DOHH2 (cell line): ENCODE measurements around the gene PMPCA.

Experiments
- EZH2phosphoT487 ChIP-seq: fragments of 200-600 bp; sonication (generic); IDR thresholded peaks from 2 replicates; pipeline ENCODE4 v1.6.1; 2017; ENCODE audit warnings: borderline replicate concordance, mild to moderate bottlenecking, antibody characterized with exemption, low read length, moderate library complexity, mixed read lengths
- TF ChIP-seq, protein P1 (sequence below): fragments of 200-600 bp; sonication (generic); IDR thresholded peaks from one replicate; pipeline ENCODE4 v1.5.1; 2014; ENCODE audit warnings: antibody characterized with exemption, mild to moderate bottlenecking, low read depth, low read length; ENCODE audit not compliant: poor library complexity, severe bottlenecking

GRCh38 chr9:136439481-136440408 lies 29.3 kb downstream of the PMPCA start, which contains the start of gene INPP5E:
- TF ChIP-seq, protein P1, sequence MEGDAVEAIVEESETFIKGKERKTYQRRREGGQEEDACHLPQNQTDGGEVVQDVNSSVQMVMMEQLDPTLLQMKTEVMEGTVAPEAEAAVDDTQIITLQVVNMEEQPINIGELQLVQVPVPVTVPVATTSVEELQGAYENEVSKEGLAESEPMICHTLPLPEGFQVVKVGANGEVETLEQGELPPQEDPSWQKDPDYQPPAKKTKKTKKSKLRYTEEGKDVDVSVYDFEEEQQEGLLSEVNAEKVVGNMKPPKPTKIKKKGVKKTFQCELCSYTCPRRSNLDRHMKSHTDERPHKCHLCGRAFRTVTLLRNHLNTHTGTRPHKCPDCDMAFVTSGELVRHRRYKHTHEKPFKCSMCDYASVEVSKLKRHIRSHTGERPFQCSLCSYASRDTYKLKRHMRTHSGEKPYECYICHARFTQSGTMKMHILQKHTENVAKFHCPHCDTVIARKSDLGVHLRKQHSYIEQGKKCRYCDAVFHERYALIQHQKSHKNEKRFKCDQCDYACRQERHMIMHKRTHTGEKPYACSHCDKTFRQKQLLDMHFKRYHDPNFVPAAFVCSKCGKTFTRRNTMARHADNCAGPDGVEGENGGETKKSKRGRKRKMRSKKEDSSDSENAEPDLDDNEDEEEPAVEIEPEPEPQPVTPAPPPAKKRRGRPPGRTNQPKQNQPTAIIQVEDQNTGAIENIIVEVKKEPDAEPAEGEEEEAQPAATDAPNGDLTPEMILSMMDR, result no peak
- TF ChIP-seq EZH2phosphoT487, result no peak
